Activated CD8-positive, alpha-beta memory T cell treated with anti-CD3 and anti-CD28 coated beads for 24 hours (primary cell): ENCODE results near the gene KANK2.
"Not testable (repeated sequence)": the region's sequence is repeated elsewhere in the genome, so short reads cannot be mapped to it uniquely, and the experiment has no call there.

Experiments used
- DNase-seq: peaks from one replicate; pipeline ENCODE4 v3.0.0-alpha.2; 2020

KANK2 gene

DNA sequence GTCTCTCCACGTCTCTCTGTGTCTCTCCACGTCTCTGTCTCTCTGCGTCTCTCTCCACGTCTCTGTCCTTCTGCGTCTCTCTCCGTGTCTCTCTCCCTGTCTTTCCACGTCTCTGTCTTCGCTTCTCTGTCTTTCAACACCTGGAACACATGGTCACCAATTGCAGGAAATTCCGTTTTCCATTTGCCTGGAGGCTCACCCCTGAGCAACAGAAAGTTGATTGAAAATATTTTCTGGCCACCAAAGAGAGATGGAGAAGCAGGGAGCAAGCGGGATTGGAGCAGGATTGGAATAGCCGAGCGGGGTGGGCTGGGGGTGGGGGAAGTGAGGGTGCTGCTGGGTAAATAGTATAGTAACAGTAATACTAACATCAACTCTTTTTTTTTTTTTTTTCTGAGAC lies 1.7 kb downstream of the KANK2 start:
- DNase-seq: no peak

GRCh38 chr19:11194656-11195558 lies 2.4 kb downstream of the KANK2 start:
- no peak for DNase-seq

GRCh38 chr19:11194173-11194572 lies 3.2 kb downstream of the KANK2 start:
- no peak for DNase-seq

DNA sequence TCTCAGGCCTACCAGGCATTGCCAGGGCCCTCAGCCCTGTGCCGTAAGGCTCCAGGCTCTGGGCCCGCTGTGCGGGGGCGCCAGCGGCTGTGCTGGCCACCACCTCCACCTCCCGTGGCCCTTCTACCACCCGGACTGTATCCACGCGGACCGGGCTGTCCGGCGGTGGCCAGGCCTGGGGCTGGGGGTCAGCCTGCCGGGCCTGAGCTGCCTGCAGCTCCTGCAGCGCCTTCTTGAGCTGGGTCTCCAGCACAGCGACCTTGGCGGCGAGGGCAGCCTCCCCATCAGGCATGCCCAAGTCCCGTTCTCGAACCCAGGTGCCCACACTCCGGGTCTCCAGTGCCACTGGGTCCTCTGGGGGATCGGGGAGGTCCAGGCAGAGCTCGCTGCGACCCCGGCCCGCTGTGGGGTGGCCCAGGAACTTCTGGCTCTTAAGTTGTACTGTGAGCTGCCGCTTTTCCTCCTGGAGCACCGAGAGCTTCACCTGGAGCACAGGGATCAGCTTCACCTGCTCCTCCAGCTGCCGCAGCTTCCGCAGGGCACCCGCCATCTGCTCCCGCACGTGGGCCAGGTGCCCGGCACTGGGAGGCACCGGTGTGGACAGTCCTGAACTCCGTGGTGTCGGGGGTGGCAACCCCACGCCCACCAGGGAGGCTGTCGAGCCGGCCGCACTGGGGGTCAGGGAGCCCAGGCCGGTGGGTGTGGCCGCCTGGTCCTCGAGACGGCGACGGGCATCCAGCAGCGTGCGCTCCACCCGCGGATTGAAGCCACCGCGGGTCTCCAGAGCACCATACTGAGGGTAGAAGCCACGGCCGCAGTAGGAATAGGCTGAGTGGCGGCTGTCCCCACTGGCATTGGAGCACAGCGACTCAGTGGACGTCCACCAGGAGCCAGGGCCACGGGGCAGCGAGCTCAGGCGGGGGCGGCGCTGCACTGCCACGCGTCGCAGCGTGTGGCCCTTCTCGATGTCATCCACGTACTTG lies 4.1 kb downstream of the KANK2 start:
- DNase-seq: no peak

DNA sequence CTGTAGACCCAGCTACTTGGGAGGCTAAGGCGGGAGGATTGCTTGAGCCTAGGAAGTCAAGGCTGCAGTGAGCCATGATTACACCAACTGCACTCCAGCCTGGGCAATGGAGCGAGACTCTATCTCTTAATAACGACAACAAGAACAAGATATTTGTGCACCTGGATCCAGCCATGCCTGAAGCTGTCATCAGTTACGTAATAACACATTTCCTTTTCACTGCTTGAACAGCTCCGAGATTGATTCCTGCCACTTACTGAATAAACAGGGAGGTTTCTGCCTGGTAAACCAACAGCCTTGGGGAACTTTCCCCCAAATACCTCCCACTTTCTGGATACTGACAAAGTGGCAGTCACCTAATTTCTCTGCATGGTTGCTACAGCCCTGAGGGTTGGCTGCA lies 5.4 kb downstream of the KANK2 start:
- DNase-seq: no peak

DNA sequence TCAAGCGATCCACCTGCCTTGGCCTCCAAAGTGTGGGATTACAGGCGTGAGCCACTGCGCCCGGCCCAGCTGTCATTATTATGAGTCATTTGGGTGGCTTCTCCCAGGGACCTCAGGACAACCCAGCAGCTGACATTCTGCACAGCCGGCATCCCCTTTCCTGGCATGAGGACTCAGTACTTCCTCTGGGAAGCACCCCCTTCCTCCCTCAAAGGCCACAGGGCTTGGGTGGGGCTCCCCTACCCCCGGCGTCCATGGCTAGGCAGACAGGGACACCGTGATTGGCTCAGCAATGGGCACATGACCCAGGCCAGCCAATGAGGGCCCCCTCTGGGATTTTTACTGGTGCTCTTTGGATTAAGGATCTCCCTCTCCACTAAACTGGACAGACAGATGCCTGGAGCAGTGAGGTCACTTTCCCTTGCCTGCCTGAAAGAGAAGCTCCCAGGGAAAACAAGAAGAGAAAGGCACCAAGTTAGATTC lies 6.0 kb downstream of the KANK2 start:
- DNase-seq: no peak

DNA sequence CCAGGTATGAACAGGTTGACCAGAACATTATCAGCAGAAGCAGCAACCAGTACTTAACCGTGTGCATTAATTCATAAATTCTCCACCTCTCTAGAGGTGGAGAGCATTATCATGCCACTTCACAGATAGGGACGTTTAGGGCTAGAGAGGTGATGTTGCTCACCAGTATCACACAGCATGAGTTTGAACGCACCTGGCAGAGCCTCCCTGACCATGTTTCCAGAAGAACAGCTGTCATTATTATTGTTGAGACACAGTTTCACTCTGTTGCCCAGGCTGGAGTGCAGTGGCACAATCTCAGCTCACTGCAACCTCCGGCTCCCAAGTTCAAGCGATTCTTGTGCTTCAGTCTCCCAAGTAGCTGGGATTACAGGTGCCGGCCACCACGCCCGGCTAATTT lies 6.8 kb downstream of the KANK2 start:
- no peak for DNase-seq

- no peak for DNase-seq
These were observed 9.9 kb downstream of the KANK2 start for GRCh38 chr19:11187441-11187840.

GRCh38 chr19:11182994-11183393 lies 14.4 kb downstream of the KANK2 start:
- DNase-seq: no peak

DNA sequence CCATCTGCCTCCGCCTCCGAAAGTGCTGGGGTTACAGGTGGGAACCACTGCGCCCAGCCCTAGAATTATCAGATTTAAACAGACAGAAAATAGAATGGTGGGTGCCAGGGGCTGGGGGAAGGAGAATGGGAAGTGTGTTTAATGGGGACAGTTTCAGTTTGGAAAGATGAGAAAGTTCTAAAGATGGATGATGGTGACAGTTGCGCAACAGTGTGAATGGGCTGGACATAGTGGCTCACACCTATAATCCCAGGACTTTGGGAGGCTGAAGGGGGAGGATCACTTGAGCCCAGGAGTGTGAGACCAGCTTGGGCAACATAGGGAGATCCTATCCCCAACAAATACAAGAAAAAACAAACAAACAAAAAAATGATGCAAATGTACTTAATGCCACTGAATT lies 15.9 kb downstream of the KANK2 start:
- DNase-seq: no peak

DNA sequence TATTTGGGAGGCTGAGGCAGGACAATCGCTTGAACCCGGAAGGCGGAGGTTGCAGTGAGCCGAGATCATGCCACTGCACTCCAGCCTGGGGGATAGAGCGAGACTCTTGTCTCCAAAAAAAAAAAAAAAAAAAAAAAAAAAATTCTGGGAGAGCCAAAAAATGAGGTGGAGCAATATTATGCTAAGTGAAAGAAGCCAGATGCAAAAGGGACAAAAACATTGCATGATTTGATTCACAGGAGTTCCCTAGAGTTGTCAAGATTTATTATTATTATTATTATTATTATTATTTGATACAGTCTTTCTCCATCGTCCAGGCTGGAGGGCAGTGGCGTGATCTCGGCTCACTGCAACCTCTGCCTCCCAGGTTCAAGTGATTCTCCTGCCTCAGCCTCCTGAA lies 16.4 kb downstream of the KANK2 start:
- not testable (repeated sequence) for DNase-seq

- no peak for DNase-seq
These were observed 17.0 kb downstream of the KANK2 start for GRCh38 chr19:11180346-11180745.

DNA sequence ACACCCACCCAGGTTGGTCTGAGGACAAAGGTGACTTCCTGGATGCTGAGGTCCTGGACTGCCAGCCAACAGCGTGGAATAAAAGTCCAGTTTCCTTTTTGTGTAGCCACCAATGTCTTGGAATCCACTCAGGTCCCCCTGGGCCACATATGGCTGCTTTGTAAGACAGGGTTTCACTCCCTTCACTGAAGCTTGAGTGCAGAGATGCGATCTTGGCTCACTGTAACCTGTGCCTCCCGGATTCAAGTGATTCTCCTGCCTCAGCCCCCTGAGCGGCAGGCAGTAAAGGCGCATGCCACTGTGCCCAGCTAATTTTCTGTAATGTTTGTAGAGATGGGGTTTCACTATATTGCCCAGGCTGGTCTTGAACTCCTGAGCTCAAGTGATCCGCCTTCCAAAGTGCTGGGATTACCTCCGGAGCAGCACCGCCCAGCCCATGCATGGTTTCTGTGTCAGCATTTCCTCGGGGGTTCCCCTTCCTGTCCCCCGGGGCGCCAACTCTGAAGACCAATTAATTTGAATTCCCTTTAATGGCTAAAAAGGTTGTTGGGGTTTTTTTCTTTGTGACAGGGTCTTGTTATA lies 17.5 kb downstream of the KANK2 start:
- DNase-seq: no peak

DNA sequence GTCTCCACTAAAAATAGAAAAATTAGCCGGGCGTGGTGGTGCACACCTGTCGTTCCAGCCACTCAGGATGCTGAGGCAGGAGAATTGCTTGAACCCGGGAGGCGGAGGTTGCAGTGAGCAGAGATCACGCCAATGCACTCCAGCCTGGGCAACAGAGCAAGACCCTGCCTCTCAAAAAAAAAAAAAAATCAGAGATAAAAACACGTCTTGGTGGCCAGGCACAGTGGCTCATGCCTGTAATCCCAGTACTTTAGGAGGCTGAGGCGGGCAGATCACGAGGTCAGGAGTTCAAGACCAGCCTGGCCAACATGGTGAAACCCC lies 18.2 kb downstream of the KANK2 start:
- DNase-seq: not testable (repeated sequence)

GRCh38 chr19:11177592-11177991 lies 19.8 kb downstream of the KANK2 start:
- no peak for DNase-seq

GRCh38 chr19:11176466-11177193 lies 20.7 kb downstream of the KANK2 start:
- DNase-seq: no peak

GRCh38 chr19:11175920-11176319 lies 21.4 kb downstream of the KANK2 start:
- DNase-seq: no peak

DNA sequence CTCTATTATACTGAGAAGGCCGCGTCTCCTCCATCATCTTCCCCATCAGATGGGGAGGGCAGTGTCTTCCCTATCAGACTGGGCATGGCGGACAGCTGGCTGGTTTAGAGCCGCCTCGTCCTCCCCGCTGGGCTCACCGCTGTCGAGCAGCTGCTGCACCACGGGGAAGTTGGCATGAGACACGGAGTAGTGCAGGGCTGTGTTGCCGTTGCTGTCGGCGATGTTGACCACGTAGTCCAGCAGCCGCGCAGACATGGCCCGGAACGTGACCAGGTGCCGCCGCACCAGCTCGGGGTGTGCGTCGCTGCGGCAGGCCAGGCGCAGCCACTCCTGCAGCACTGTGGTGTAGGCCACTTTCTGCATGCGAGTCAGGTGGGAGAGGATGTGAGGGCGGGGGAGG lies 23.0 kb downstream of the KANK2 start:
- DNase-seq: no peak

DNA sequence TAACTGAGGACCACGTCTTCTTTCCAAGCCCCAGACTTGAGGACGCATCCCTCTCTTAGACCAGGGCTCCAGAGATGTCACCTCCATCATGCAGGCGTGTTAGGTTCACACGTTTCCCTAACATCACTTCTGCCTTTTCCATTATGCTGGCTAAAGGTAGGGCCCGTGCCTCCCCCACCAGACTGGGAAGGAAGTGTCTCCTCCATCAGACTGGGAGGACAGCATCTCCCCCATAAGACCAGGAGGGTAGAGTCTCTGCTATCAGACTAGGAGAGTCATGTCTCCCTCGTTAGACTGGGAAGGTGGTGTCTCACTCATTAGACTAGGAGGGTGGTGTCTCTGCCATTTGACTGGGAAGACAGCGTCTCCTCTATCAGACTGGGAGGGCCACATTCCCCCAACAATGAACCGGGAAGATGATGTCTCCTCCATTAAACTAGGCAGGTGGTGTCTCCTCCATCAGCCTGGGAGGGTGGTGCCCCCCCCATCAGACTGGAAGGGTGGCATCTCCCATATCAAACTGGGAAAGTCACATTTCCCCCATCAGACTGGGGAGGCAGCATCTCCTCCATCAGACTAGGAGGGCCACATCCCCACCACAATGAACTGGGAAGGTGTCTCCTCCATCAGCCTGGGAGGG lies 23.7 kb downstream of the KANK2 start:
- no peak for DNase-seq

DNA sequence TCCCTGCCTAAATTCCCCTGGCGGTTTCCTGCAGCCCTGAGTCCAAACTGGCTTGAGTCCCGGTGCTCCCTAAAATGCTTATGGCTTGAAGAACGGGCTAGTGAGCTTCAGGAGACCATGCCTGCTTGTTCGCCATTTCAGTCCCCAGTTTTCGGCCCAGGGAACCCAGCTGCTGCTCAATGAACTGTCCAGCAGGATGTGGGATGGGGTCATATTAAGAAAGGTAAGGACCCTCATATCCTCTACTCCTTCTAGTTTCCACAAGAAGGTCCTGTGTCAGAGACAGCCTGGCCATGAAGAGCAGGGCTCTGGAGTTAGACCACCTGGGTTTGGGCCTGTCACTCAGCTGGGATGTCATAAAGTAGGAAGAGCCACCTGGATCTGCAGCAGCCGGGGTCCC lies 24.8 kb downstream of the KANK2 start:
- DNase-seq: no peak

GRCh38 chr19:11171144-11171543 lies 26.2 kb downstream of the KANK2 start:
- DNase-seq: no peak
